AG10803 (cell line): ENCODE measurements around the gene CCDC78.

Experiments used
- DNase-seq: peaks from one replicate; pipeline ENCODE4 v3.0.0; 2010; ENCODE audit warnings: low read depth
- H3K4me3 ChIP-seq: 2 replicates; pipeline ENCODE4 v1.5.1; 2011; ENCODE audit warnings: mild to moderate bottlenecking, low read length, control low read depth
- CTCF ChIP-seq: conservative IDR thresholded peaks from 2 replicates; pipeline ENCODE4 v1.5.1; 2011; ENCODE audit warnings: mild to moderate bottlenecking, low read length, control low read depth, inconsistent platforms

The CCDC78 gene

GRCh38 chr16:734981-735881, 9.0 kb upstream of the CCDC78 start:
- DNase-seq: no peak
- TF ChIP-seq CTCF: no peak
- no peak overlapping the region for H3K4me3 ChIP-seq

- DNase-seq: no peak
- TF ChIP-seq CTCF: no peak
- H3K4me3 ChIP-seq: no peak overlapping the region
These were observed 8.2 kb upstream of the CCDC78 start for GRCh38 chr16:734208-734980.

- no peak for DNase-seq
- TF ChIP-seq CTCF: peak; percentile 29
- no peak overlapping the region for H3K4me3 ChIP-seq
These were observed 7.4 kb upstream of the CCDC78 start for GRCh38 chr16:733382-734207.

- H3K4me3 ChIP-seq: no peak overlapping the region
- no peak for DNase-seq
- no peak for TF ChIP-seq CTCF
These were observed 6.7 kb upstream of the CCDC78 start for GRCh38 chr16:732936-733335.

GRCh38 chr16:732332-732731, 6.1 kb upstream of the CCDC78 start:
- DNase-seq: no peak
- no peak for TF ChIP-seq CTCF
- H3K4me3 ChIP-seq: no peak overlapping the region

GRCh38 chr16:730666-731509, 4.6 kb upstream of the CCDC78 start:
- H3K4me3 ChIP-seq: no peak overlapping the region
- DNase-seq: no peak
- no peak for TF ChIP-seq CTCF
